PC-3 (cell line): Measurements from ENCODE around the gene GRIN1. TPM values are rescaled to one million over a fixed set of nuclear protein-coding genes. Genes with fewer than 3 reads are reported as not detected.

Source experiments
- ATAC-seq: fragments of 200-7000 bp; cut with Tn5 transposase; 2 replicates; pipeline ENCODE4 v1.9.1; 2020; ENCODE audit warnings: mild to moderate bottlenecking, moderate library complexity
- BruUV-seq: library from RNA; stranded (reverse); fragments of 400-500 nt; replicated peaks from 2 replicates; lab custom pipeline; 2021; lab: Mats Ljungman, UMichigan
- CTCF ChIA-PET: fragments of 300-600 bp; sonication (Branson Sonifier 250); formaldehyde crosslinking; loops from one replicate; lab custom pipeline; 2022; ENCODE audit warnings: antibody characterized with exemption; lab: Charles Lee
- POLR2A ChIA-PET: fragments of 300-600 bp; sonication (Branson Sonifier 250); formaldehyde crosslinking; loops from one replicate; lab custom pipeline; 2022; ENCODE audit warnings: antibody characterized with exemption; ENCODE audit not compliant: unreplicated experiment; lab: Charles Lee
- DNase-seq: peaks from one replicate; pipeline ENCODE4 v3.0.0-alpha.2; 2015
- H2AFZ ChIP-seq: fragments of 300-600 bp; sonication (generic); 2 replicates; pipeline ENCODE4 v1.6.0; 2016; ENCODE audit warnings: antibody characterized with exemption, low read length
- H3F3A ChIP-seq: fragments of 300-600 bp; sonication (generic); one replicate; pipeline ENCODE4 v1.6.0; 2017; ENCODE audit warnings: antibody characterized with exemption, low read length, control low read depth, mild to moderate bottlenecking; ENCODE audit not compliant: unreplicated experiment
- H3K27ac ChIP-seq: fragments of 300-600 bp; sonication (generic); 2 replicates; pipeline ENCODE4 v1.5.1; 2016; ENCODE audit warnings: mild to moderate bottlenecking, low read length
- H3K27me3 ChIP-seq: fragments of 300-600 bp; sonication (generic); 2 replicates; pipeline ENCODE4 v1.6.1; 2016; ENCODE audit warnings: low read length, mixed read lengths
- H3K36me3 ChIP-seq: fragments of 300-600 bp; sonication (generic); 2 replicates; pipeline ENCODE4 v1.6.1; 2016; ENCODE audit warnings: low read depth, mixed run types, low read length, mixed read lengths
- H3K4me1 ChIP-seq: fragments of 300-600 bp; sonication (generic); 2 replicates; pipeline ENCODE4 v1.5.1; 2016; ENCODE audit warnings: low read length; ENCODE audit not compliant: insufficient read depth
- H3K4me2 ChIP-seq: fragments of 300-600 bp; sonication (generic); 2 replicates; pipeline ENCODE4 v1.6.0; 2016; ENCODE audit warnings: low read length
- H3K4me3 ChIP-seq: fragments of 300-600 bp; sonication (generic); 2 replicates; pipeline ENCODE4 v1.5.1; 2016; ENCODE audit warnings: mild to moderate bottlenecking, low read length, mixed read lengths
- H3K79me2 ChIP-seq: fragments of 300-600 bp; sonication (generic); 2 replicates; pipeline ENCODE4 v1.6.1; 2017; ENCODE audit warnings: low read length, mixed read lengths
- H3K9ac ChIP-seq: fragments of 300-600 bp; sonication (generic); 2 replicates; pipeline ENCODE4 v1.6.0; 2016; ENCODE audit warnings: mild to moderate bottlenecking, low read length
- H3K9me2 ChIP-seq: fragments of 300-600 bp; sonication (generic); replicated peaks from 2 replicates; pipeline ENCODE4 v1.6.1; 2016; ENCODE audit warnings: mixed run types, low read length, mixed read lengths
- H3K9me3 ChIP-seq: fragments of 300-600 bp; sonication (generic); 2 replicates; pipeline ENCODE4 v1.6.1; 2016; ENCODE audit warnings: low read length, mixed read lengths
- H4K20me1 ChIP-seq: fragments of 300-600 bp; sonication (generic); 2 replicates; pipeline ENCODE4 v1.6.1; 2016; ENCODE audit warnings: low read length, mixed read lengths
- EZH2 ChIP-seq: fragments of 300-600 bp; sonication (generic); IDR thresholded peaks from one replicate; pipeline ENCODE4 v1.6.1; 2017; ENCODE audit warnings: antibody characterized with exemption, mild to moderate bottlenecking, low read length; ENCODE audit not compliant: unreplicated experiment
- EZH2phosphoT487 ChIP-seq: fragments of 300-600 bp; sonication (generic); IDR thresholded peaks from 2 replicates; pipeline ENCODE4 v1.6.1; 2018; ENCODE audit warnings: mild to moderate bottlenecking, antibody characterized with exemption, low read length, borderline replicate concordance
- intact Hi-C: fragments of 100-400 bp; cut with micrococcal nuclease; formaldehyde crosslinking; loops from 2 replicates; pipeline ENCODE4 v1.9.0; 2023
- total RNA-seq: library from RNA; depleted of rRNA; stranded (reverse); fragments of >200 nt; gene quantifications from 2 replicates; pipeline ENCODE4 v1.2.3, GENCODE V29; 2014
- TF ChIP-seq, protein P1 (sequence below): fragments of 300-600 bp; sonication (generic); conservative IDR thresholded peaks from 2 replicates; pipeline ENCODE4 v1.5.1; 2017; ENCODE audit warnings: antibody characterized with exemption, low read depth, mild to moderate bottlenecking, low read length

Gene GRIN1
- total RNA-seq, 1 experiment from 2014 or later: 0.11 TPM

DNA sequence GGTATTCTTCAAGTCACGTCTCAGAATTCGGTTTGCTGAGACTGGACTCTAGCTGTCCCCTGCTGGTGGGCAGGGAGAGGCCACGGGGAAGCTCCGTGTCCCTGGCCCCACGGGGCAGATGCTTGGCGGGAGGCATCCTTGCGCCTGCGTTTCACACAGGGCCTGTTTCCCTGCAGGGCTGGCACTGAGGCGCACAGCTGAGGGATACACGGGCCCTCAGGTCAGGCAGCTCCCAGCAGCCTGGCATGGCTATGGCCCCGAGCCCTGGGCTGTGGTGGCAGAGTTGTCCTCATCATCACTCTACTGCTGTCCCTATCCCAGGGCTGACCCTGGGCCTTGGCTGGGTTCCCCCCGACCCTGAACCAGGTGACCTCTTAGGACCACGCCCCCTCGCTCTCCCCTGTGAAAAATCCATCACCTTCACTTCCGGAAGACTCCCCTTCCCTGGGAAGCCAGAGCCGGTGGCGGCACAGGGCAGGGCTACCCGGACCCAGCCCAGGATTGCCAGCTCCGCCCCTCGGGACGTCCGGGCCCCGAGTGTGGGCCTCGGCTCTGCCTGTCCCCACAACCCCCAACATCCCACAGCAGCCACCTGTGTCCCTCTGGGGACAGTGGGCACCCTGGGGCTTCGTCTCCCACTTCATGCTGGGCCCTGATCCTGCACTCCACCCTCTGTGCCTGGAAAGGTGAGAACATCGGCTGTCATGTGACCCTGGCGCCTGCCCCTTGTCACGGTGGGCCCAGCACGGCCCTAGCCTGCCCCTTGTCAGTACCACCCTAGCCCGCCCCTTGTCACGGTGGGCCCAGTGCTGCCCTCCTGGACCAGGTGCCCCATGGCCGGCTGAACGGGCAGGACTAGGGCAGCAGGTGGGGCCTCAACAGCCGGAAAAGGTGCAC is 29.5 kb upstream of the GRIN1 start:
- TF ChIP-seq, protein P1, sequence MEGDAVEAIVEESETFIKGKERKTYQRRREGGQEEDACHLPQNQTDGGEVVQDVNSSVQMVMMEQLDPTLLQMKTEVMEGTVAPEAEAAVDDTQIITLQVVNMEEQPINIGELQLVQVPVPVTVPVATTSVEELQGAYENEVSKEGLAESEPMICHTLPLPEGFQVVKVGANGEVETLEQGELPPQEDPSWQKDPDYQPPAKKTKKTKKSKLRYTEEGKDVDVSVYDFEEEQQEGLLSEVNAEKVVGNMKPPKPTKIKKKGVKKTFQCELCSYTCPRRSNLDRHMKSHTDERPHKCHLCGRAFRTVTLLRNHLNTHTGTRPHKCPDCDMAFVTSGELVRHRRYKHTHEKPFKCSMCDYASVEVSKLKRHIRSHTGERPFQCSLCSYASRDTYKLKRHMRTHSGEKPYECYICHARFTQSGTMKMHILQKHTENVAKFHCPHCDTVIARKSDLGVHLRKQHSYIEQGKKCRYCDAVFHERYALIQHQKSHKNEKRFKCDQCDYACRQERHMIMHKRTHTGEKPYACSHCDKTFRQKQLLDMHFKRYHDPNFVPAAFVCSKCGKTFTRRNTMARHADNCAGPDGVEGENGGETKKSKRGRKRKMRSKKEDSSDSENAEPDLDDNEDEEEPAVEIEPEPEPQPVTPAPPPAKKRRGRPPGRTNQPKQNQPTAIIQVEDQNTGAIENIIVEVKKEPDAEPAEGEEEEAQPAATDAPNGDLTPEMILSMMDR: no peak
- TF ChIP-seq EZH2 (no peak), EZH2phosphoT487 (no peak)
- no peaks in the 10 kb centered on the region for H3K79me2 ChIP-seq
- H3F3A ChIP-seq: no peaks in the 10 kb centered on the region
- DNase-seq (no peak), ATAC-seq (no peak)
- H3K36me3 ChIP-seq: no peaks in the 10 kb centered on the region
- no peaks in the 10 kb centered on the region for H4K20me1 ChIP-seq
- no peaks in the 10 kb centered on the region for H3K27me3 ChIP-seq
- ChIA-PET CTCF (no interaction called here), POLR2A (interaction anchor here (0.6 kb wide), 2 partner anchors 61 to 116 kb away, joined by 3 to 5 read pairs; no protein-coding TSS in a partner anchor)
- intact Hi-C loops: no loop called here
- H3K4me3 ChIP-seq: no peak overlapping the region
- BruUV-seq: no TSS peak
- H3K9me3 ChIP-seq: no peaks in the 10 kb centered on the region
- H3K27ac ChIP-seq: no peak overlapping the region
- no peak overlapping the region for H3K4me2 ChIP-seq
- H3K9me2 ChIP-seq: no peaks in the 10 kb centered on the region
- H2AFZ ChIP-seq: no peak overlapping the region
- no peak overlapping the region for H3K9ac ChIP-seq
- H3K4me1 ChIP-seq: no peaks in the 10 kb centered on the region

- no peak for ATAC-seq
- no peak for TF ChIP-seq EZH2
- TF ChIP-seq, protein P1: no peak
- TF ChIP-seq EZH2phosphoT487: no peak
- no peaks in the 10 kb centered on the region for H3K9me3 ChIP-seq
These were observed 28.6 kb upstream of the GRIN1 start for GRCh38 chr9:137110147-137110910.

More at GRCh38 chr9:137110147-137110910, 28.6 kb upstream of the GRIN1 start:
- BruUV-seq: no TSS peak
- Histone ChIP-seq H3K36me3 (no peaks in the 10 kb centered on the region), H3K4me2 (no peak overlapping the region), H4K20me1 (no peaks in the 10 kb centered on the region), H3K4me3 (no peak overlapping the region), H3K4me1 (0 out of 2 replicates have a peak, but pooled peaks cover 5% of the 10 kb centered on the region), H3K9me2 (no peaks in the 10 kb centered on the region), H3F3A (no peaks in the 10 kb centered on the region), H3K27ac (no peak overlapping the region), H2AFZ (no peak overlapping the region), H3K79me2 (no peaks in the 10 kb centered on the region), H3K27me3 (no peaks in the 10 kb centered on the region), H3K9ac (no peak overlapping the region)
- ChIA-PET CTCF (no interaction called here), POLR2A (no interaction called here)
- no peak for DNase-seq
- intact Hi-C loops: no loop called here
